ENCODE results near the gene TEDC1. TPM values are rescaled to one million over a fixed set of nuclear protein-coding genes. Genes with fewer than 3 reads are reported as not detected.

Gene TEDC1
- total RNA-seq, 4 donors from 2014 or later, result 2.8 to 16.9 (median 5.4) TPM

- intact Hi-C loops (cut with DNase I; ENCODE audit: low total_unique reads), result loop anchor here (10.0 kb wide), 1 partner anchor 337 kb away; no protein-coding TSS in a partner anchor
- 81 to 89% methylated on average over 12 to 19 of the region's 19 CpGs for WGBS, 2 donors
- no peak overlapping the region for H3K4me3 ChIP-seq (ENCODE audit: low read depth, poor library complexity, severe bottlenecking)
- TF ChIP-seq CTCF (IDR thresholded peaks at IDR 0.05) (no peak), POLR2A (IDR thresholded peaks at IDR 0.05) (no peak)
- DNase-seq (ENCODE audit: low spot score in 2 of 2), result no peak
Measured at GRCh38 chr14:105531894-105532623, 41.0 kb downstream of the TEDC1 start.

GRCh38 chr14:105532735-105533141 is 41.7 kb downstream of the TEDC1 start:
- DNase-seq (ENCODE audit: low spot score in 2 of 2), result no peak
- H3K4me3 ChIP-seq (ENCODE audit: low read depth, poor library complexity, severe bottlenecking), result no peak overlapping the region
- no peak for TF ChIP-seq POLR2A (IDR thresholded peaks at IDR 0.05)
- no peak for TF ChIP-seq CTCF (IDR thresholded peaks at IDR 0.05)
- intact Hi-C loops (cut with DNase I; ENCODE audit: low total_unique reads), result loop anchor here (10.0 kb wide), 1 partner anchor 338 kb away; no protein-coding TSS in a partner anchor
- 55 to 65% methylated on average over 10 of the region's 10 CpGs for WGBS, 2 donors

GRCh38 chr14:105533391-105533790 is 42.3 kb downstream of the TEDC1 start:
- WGBS, 2 donors, result 78 to 86% methylated on average over 7 to 9 of the region's 9 CpGs
- TF ChIP-seq CTCF (IDR thresholded peaks at IDR 0.05) (no peak), POLR2A (IDR thresholded peaks at IDR 0.05) (no peak)
- intact Hi-C loops (cut with DNase I; ENCODE audit: low total_unique reads), result loop anchor here (10.0 kb wide), 1 partner anchor 339 kb away; no protein-coding TSS in a partner anchor
- H3K4me3 ChIP-seq (ENCODE audit: low read depth, poor library complexity, severe bottlenecking), result no peak overlapping the region
- no peak for DNase-seq (ENCODE audit: low spot score in 2 of 2)

- 58 to 74% methylated on average over 21 of the region's 21 CpGs for WGBS, 2 donors
- TF ChIP-seq CTCF (IDR thresholded peaks at IDR 0.05), result no peak
- DNase-seq (ENCODE audit: low spot score in 2 of 2), result no peak
- H3K4me3 ChIP-seq (ENCODE audit: low read depth, poor library complexity, severe bottlenecking), result no peak overlapping the region
- intact Hi-C loops (cut with DNase I; ENCODE audit: low total_unique reads), result loop anchor here (10.0 kb wide), 1 partner anchor 339 kb away; no protein-coding TSS in a partner anchor
Measured at GRCh38 chr14:105533811-105534498, 42.9 kb downstream of the TEDC1 start.

- no peak for TF ChIP-seq CTCF (IDR thresholded peaks at IDR 0.05)
- DNase-seq (ENCODE audit: low spot score in 2 of 2), result no peak
- intact Hi-C loops (cut with DNase I; ENCODE audit: low total_unique reads), result loop anchor here (10.0 kb wide), 1 partner anchor 340 kb away; no protein-coding TSS in a partner anchor
- H3K4me3 ChIP-seq (ENCODE audit: low read depth, poor library complexity, severe bottlenecking), result no peak overlapping the region
- WGBS, 2 donors, result 70 to 71% methylated on average over 13 of the region's 13 CpGs
Measured at GRCh38 chr14:105534586-105534985, 43.5 kb downstream of the TEDC1 start.

Data from lower leg skin (tissue), 4 donors.